ENCODE results near the gene TAF6.

Gene TAF6

DNA sequence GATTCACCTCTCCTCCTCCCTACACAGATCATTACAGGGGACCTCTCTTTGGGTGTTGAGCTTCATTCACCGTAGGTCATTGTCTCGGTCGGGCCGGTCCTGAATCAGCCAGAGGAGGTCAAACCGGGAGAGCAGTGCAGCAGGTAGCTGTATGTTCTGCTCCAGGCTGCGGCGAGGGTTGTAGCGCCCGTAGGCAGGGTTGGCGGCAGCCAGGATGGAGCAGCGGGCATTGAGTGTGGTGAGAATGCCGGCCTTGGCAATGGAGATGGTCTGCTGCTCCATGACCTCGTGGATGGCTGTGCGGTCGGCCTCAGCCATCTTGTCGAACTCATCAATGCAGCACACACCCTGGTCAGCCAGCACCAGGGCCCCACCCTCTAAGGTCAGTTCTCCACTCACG is 23.5 kb downstream of the TAF6 start:
- no peak for DNase-seq (ENCODE audit: low read depth in 2 of 2)

DNA sequence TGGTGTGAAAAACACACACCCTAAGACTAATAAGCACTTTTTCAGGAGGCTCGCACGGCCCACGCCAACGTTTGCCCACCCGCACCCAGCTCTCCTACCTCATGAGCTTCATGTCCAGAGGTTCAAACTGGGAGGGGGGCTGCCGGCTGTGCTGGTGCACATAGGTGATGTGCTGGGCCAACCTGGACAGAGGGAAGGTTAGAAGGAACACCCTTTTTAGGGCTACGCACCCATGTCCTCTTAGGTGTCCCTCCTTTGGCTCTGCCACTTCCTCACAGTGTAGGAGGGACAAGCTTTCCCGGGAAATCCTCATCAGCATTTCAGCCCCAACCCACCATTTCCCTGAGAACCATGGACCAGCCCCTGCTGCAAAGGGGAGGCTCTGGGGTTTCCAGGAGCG is 23.9 kb downstream of the TAF6 start:
- no peak for DNase-seq (ENCODE audit: low read depth in 2 of 2)

DNA sequence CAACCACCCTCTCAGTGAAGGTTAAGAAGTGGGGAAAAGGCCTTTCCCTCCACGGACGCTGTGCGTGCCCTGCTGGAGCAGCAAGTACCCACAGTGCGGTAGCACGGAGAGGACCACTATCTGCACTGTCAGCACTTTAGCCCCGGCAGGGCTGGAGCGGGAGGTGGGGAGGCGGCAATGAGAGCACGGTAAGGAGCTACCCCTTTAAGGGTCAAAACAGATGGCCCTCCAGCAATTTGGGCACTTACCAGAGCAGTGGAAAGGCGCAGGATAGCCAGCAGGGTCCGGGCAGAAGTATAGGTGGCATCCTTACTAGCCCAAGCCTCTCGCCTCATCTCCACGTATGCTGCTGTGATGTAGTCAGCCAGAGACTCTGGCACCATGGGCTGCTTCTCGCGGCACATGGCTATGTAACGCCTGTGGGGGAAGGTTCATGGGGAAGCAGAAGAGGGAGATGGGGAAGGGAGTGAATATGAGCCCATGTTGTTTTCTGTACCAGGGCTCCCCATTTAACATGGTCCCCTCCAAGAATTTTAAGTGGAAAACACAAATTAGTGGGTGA is 25.2 kb downstream of the TAF6 start:
- DNase-seq (ENCODE audit: low read depth in 2 of 2) = no peak

DNA sequence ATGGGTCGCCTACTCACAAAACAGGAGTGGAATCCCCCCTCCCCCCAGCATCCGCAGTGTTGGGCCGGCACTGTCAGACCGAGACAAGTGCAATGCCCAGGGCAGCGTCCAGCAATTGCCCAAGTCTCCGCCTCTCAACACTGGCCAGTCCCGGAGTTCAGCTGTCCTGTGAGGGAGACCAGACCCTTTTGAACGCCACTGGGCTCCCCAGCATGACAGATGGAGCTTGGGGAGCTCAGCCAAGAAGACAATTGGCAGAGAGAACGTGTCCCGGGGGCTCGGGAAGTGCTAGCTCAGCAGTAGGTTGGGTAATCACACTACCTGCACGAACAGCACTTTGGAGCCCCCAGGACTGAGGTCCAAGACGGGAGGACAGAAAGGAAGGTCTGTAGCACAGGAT is 25.7 kb downstream of the TAF6 start:
- no peak for DNase-seq (ENCODE audit: low read depth in 2 of 2)

DNA sequence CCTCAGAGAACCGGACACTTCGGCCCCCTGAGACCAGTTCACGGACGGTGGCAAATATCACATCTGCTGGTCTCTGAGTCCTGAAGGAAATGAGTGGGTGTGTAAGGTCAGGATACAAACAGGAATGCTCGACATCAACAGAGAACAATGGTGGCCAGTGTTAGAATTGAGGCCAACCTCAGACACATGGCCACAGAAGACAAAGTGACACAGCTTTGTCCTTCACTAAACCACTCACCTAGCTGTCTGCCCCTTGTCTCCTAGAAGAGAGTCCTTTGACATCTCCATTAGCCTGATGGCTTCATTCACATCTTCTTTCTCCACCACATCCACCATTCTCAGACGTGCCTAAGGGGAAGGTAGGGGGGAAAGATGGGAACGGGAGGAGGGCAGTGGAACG is 26.1 kb downstream of the TAF6 start:
- DNase-seq (ENCODE audit: low read depth in 2 of 2) = no peak

DNA sequence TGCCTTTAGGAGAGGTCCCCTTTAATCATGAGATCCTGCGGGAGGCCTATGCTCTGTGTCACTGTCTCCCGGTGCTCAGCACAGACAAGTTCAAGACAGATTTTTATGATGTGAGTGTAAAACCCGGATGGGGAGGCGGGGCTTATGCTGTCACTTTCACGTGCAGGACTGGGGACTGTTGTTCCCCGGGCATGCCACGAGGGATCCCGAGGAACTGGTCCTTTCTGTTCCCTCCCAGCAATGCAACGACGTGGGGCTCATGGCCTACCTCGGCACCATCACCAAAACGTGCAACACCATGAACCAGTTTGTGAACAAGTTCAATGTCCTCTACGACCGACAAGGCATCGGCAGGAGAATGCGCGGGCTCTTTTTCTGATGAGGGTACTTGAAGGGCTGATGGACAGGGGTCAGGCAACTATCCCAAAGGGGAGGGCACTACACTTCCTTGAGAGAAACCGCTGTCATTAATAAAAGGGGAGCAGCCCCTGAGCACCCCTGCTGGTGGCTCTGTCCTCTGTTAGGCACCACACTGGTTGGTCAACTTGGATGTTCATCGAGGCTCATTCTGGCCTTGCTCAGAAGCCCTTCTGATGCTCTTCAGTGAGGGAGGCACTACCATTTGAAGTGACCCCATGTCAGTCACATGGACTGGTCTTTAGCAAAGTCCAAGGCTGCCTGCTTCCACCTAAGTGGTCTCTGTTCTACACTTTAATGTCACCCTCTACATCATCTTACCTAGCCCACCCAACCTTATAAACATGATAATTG is 27.6 kb downstream of the TAF6 start:
- no peak for DNase-seq (ENCODE audit: low read depth in 2 of 2)

DNA sequence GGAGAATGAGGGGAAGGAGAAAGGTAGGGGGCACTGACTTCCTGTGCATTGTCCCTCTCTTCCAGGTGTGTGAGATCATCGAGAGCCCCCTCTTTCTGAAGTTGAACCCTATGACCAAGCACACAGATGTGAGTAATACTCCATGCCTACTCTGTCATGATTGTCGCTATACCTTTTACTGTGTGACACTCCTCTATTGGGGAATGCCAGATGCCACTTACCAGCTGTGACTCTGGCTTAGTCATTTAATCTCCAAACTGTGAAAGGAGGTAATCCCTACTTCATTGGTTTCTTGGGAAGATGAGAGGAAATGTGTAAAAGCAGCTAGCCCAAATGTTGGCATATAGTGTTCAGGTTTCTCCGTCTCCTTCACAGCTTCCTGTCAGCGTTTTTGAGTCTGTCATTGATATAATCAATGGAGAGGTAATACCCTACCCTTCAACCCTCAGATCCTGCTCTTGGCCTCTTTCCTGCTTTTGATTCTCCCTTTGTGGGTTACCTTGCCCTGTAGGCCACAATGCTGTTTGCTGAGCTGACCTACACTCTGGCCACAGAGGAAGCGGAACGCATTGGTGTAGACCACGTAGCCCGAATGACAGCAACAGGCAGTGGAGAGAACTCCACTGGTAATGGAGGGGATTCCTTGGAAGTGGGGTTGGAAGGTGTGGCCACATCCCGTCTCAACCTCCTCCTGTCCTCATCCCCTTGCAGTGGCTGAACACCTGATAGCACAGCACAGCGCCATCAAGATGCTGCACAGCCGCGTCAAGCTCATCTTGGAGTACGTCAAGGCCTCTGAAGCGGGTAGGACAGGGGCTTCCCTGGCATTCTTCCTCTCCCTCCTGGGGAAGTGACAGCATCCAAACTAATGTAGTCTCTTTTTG is 28.4 kb downstream of the TAF6 start:
- DNase-seq (ENCODE audit: low read depth in 2 of 2) = no peak

DNA sequence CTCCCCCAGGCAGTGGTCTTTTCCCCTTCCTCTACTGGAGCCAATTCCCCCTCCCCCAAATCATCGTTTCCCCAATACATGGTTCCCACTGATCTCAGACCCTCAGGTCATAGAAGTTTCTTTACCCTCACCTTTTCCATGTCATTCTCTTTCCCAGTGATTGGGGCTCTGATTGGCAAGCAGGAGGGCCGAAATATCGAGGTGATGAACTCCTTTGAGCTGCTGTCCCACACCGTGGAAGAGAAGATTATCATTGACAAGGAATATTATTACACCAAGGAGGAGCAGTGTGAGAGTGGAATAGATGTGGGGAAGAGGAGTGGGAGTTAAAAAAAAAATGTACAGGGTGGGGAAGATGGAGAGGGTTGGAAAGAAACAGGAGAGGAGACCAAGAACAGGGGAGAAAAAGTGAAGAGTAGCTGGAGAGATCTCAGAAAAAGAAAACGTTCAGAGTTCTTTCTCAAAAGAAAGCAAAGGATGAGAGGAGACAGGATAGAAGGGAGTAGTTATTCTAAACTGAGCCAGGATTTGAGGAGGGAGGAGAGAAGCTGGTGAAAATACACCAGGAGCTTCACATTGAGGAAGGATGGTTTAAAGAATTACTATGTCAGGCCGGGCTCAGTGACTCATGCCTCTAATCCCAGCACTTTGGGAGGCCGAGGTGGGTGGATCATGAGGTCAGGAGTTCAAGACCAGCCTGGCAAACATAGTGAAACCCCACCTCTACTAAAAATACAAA is 29.5 kb downstream of the TAF6 start:
- no peak for DNase-seq (ENCODE audit: low read depth in 2 of 2)

DNA sequence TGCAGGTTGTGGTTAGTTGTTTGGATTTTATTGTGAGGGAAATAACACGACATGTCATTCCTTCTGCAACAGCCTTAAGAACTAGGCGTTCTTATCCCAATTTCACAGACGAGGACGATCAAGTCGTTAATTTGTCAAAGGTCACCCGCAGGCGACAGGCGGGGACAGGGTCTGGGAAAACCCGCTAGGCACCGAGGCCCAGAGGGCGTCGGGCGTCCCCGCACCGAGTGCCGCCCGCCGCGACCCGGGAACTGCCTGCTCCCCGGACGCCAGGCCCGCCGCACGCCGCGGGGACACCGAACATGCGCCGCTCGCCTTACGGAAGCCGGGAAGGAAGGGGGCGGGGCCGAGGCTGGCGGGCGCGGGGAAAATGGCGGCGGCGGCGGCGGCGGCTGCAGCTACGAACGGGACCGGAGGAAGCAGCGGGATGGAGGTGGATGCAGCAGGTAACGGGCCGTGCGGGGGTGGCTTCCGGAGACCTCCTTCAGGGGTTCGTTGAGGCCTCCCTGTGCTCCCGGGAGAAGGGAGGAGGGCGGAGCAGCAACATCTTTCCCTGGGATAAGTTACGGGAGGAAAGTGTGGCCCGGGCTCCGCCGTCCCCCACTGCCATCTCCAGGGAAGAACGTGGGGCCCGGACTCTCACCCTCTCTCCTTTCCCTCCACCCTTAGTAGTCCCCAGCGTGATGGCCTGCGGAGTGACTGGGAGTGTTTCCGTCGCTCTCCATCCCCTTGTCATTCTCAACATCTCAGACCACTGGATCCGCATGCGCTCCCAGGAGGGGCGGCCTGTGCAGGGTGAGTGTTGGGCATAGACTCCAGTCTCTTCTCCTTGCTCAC is 30.3 kb downstream of the TAF6 start, which contains the start of gene COPS6:
TSS of gene COPS6 (plus strand) at position 349 of the 837 bp plus-strand sequence. CDS start at position 371, 22 bp downstream.
- peak; percentile 65 to 80 for DNase-seq (ENCODE audit: low read depth in 2 of 2)

DNA sequence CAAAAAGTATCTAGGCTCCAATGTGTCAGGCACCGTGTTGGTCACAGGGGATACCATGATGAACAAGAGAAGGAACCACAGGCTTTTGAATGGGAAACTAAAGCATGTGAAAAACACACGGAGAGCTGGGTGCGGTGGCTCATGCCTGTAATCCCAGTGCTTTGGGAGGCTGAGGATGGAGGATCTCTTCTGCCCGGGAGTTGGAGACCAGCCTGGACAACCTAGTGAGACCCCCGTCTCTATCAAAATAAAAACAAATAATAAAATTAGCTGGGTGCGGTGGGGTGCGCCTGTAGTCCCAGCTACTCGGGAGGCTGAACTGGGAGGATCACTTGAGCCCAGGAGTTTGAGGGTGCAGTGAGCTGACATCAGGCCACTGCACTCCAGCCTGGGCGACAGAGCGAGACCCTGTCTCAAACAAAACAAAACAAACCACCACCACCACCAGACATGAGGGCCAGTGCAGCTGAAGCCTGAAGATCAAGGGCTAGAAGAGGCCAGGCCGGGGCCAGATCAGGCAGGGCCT is 31.0 kb downstream of the TAF6 start:
- no peak for DNase-seq (ENCODE audit: low read depth in 2 of 2)

DNA sequence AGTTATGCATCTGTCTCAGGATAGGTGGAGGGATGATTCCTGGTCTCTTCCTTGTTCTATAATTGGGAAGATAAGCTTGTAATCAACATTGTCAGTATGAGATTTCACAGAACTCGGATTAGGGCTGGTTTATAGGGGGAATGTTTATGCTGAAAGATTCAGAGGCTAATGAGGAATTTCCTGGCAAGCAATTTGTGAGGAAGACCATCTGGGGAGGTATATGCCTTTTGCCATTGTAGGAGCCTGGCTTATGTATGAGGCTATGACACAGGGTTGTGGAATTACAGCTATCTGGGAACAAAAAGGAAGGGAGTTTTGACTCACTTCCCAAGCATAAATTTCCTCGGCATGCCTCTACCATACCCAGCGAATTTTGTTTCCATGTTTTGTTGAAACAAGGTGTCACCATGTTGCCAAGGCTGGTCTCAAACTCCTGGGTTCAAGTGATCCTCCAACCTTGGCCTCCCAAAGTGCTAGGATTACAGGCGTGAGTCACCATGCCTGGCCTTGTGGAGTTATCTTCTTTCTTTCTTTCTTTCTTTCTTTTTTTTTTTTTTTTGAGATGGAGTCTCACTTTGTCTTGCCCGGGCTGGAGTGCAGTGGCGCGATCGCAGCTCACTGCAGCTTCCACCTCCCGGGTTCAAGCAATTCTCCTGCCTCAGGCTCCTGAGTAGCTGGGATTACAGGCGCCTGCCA is 32.0 kb downstream of the TAF6 start:
- no peak for DNase-seq (ENCODE audit: low read depth in 2 of 2)

DNA sequence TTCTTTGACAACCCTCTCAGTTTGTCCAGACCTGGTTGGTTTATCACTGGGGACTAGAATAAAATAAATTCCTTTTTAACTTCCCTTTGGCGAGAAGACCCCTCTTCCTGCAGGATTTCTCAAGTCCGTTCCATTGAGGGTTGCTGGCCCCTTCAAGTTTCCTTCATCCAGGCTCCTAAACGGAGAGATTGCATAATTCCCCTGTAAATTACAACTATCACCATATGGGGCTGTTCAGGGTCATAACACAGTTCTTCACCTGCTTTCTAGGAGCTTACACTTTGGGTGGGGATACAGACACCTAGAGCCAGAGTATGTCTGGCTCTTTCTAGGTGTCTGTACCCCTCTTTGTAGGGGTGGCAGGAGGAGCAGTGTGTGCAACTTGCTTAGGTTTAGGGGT is 33.6 kb downstream of the TAF6 start:
- DNase-seq (ENCODE audit: low read depth in 2 of 2) = no peak

DNA sequence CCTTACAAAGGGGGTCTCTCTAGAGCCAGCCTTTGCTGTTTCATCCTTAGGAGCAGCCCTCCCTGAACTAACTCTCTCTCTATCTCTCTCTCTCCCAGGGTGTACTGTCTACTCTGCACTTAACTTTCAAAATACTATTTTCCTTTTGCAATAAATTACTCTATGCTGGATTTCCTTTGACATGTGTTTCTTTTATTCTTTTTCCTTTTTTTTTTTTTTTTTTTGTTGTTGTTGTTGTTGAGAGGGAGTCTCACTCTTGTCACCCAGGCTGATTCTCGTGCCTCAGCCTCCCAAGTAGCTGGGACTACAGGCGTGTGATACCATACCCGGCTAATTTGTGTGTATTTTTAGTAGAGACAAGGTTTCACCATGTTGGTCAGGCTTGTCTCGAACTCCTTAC is 36.2 kb downstream of the TAF6 start:
- no peak for DNase-seq (ENCODE audit: low read depth in 2 of 2)

DNA sequence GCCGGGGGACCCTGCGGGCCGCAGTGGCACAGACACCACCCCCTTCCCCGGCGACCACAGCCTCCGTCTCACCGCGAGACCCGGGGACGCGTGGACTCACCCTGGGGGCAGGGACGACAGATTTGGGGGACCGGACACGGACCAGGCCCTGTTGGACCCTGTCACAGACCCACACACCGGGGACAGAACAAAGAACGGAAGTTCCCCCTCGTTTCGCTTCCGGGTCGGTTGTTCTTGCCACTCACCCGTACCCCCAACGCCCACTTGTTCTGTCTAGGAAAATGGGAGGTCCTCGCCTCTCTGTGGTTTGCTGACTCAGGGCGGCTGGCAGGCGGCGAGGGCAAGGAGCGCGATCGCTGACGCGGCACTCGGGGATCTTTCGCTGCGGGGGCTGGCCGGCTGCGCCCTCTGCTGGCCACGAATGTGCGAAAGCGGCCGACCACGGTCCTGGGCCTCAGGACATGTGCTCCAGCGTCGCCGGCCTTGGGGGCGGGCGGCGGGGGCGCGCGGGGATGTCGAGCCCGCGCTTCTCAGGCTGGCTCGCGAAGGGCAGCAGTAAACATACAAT is 37.5 kb downstream of the TAF6 start, which contains the start of gene ZNF3:
TSS of gene ZNF3 (minus strand) at position 189 of the 568 bp plus-strand sequence. CDS start 4,366 bp downstream, outside the sequence.
- DNase-seq (ENCODE audit: low read depth in 2 of 2) = peak; percentile 97 to 98

DNA sequence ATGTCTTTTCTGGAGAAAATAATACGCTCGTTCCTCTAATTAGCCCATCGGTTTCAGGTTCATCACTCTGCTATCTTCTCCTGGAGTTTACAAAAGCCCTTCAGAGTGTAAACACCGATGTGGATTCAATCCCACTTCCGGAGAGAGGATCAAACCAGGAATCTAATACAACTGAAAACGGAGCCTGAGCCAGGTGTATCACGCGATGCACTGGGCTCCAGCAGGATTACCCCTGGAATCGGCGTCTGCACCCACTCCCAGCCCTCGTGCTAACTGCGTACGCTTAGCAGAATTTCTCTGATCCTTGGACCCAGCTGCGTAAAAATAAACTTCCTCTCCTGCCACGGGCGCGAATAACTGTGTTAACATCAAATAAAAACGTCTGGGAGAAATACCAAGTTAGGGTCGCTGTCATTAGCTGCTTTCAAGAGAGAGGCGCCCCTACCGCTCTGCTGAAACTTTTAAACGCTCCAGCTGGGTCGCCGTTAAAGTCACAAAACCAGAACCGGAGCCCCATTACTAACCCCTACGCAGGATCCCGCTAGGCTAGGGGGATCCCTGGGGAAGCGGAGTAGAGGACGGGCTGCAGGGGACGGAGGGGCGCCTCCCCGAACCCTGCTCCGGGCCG is 38.1 kb downstream of the TAF6 start:
- DNase-seq (ENCODE audit: low read depth in 2 of 2) = no peak

DNA sequence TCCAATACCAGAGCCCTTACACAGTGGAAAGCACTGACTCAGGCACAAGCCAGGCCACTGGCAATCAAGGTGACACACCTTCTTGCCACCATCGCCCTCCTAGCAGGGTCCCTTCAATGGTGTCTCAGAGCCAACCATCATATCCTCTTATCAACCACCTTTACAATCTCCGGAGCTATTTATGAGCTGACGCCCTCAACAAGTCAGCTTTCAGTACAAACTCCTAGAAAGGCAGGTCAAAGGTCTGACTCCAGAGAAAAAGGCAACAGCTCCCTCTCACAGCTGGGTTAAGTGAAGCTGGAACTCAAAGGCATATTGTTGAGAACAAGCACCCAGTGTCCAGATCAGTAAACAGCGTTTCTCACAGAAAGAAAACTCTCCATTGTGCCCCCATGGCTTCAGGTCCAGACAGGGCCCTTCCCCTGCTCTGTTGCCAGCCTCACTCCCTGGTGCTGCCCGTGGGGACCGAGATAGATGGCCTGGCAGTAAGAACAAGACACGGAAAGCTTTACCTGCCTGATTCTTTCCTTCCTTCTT is 40.1 kb downstream of the TAF6 start:
- DNase-seq (ENCODE audit: low read depth in 2 of 2) = no peak

DNA sequence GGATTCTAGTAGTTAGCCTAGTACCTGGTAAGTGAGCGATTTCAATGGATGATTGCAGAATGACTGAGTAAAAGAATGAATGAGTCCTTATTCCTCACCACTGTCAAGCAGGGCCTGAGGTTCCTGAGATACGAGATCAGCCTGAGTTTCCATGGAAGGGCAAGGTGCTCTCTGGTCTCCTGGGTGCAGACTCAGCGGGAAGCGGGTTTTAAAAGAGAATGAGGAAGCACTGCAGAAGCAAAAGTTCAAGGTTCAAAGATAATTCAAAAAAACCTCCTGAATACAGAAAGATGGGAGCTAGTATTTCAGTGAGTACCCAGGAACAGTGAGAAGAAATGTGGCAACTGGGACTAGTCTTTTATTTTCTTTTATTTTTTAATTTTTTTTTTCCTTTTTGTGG is 42.0 kb downstream of the TAF6 start:
- DNase-seq (ENCODE audit: low read depth in 2 of 2) = no peak

DNA sequence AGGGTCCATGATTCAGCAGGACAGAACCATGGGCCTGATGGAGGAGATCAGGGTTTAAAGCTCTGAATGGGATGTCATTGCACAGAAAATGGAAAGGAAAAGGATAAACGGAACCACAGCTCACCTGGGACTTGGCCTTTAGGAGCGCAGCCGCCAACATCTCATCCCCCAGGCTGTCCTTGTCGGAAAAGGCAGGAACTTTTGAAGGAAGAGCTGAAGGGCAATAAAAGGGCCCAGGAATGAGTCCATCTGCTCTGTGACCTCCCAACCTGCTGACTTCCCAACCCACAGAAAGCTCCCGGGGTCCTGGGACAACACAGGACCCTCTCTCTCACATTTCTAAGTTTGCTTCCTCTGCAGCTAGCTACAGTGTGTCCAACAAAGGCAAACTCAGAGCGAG is 43.7 kb downstream of the TAF6 start:
- no peak for DNase-seq (ENCODE audit: low read depth in 2 of 2)

DNA sequence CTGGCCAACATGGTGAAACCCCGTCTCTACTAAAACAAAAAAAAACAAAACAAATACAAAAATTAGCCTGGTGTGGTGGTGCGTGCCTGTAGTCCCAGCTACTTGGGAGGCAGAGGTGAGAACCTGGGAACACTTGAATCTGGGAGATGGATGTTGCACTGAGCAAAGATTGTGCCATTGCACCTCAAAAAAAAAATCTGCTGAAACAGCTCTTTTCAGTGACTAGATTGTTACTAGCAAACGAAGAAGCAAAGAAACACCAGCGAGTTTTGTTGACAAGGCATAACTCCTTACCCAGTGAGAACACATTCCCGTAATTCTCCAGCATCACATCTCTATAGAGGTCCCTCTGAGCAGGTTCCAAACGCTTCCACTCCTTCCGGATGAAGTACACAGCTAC is 44.3 kb downstream of the TAF6 start:
- no peak for DNase-seq (ENCODE audit: low read depth in 2 of 2)
